Trophoblast cell (in vitro differentiated cells and primary cell): Measurements from ENCODE around the gene MDFI.

ENCODE experiments used
- DNase-seq, 2 donors: peaks; one replicate each; pipeline ENCODE4 v3.0.0-alpha.2; 2016
- H2AFZ ChIP-seq: 2 replicates; pipeline ENCODE4 v1.6.1; 2013; ENCODE audit warnings: low read length, moderate library complexity, mild to moderate bottlenecking; ENCODE audit not compliant: insufficient read depth, poor library complexity
- H2AK5ac ChIP-seq: 2 replicates; pipeline ENCODE4 v1.6.1; 2013; ENCODE audit warnings: mild to moderate bottlenecking, low read length
- H2BK120ac ChIP-seq: 2 replicates; pipeline ENCODE4 v1.6.1; 2013; ENCODE audit warnings: low read length, mild to moderate bottlenecking, moderate library complexity; ENCODE audit not compliant: insufficient read depth, poor library complexity
- H2BK12ac ChIP-seq: 2 replicates; pipeline ENCODE4 v1.6.1; 2013; ENCODE audit warnings: mild to moderate bottlenecking, low read length, moderate library complexity
- H2BK5ac ChIP-seq: 2 replicates; pipeline ENCODE4 v1.6.1; 2013; ENCODE audit warnings: low read length, low read depth, moderate library complexity, mild to moderate bottlenecking; ENCODE audit not compliant: poor library complexity
- H3K14ac ChIP-seq: 2 replicates; pipeline ENCODE4 v1.6.1; 2013; ENCODE audit warnings: mild to moderate bottlenecking, low read length
- H3K18ac ChIP-seq: 2 replicates; pipeline ENCODE4 v1.6.1; 2013; ENCODE audit warnings: mild to moderate bottlenecking, low read length
- H3K23ac ChIP-seq: 2 replicates; pipeline ENCODE4 v1.6.1; 2013; ENCODE audit warnings: low read length
- H3K27ac ChIP-seq: 2 replicates; pipeline ENCODE4 v1.5.1; 2013; ENCODE audit warnings: low read depth, mild to moderate bottlenecking, inconsistent platforms, low read length, moderate library complexity
- H3K27me3 ChIP-seq: 2 replicates; pipeline ENCODE4 v1.6.1; 2013; ENCODE audit warnings: inconsistent platforms, mild to moderate bottlenecking, low read length, moderate library complexity; ENCODE audit not compliant: insufficient read depth
- H3K36me3 ChIP-seq, 2 experiments: 1 replicate in 1 of 2; 2 replicates in 1 of 2; pipeline ENCODE4 v1.6.1; 2013; ENCODE audit warnings: low read length in 2 of 2, mild to moderate bottlenecking in 2 of 2, moderate library complexity in 1 of 2; ENCODE audit not compliant: insufficient read depth in 2 of 2, control insufficient read depth in 1 of 2
- H3K4ac ChIP-seq: 2 replicates; pipeline ENCODE4 v1.6.1; 2013; ENCODE audit warnings: low read depth, mild to moderate bottlenecking, low read length, moderate library complexity
- H3K4me1 ChIP-seq, 2 experiments: 1 replicate in 1 of 2; 2 replicates in 1 of 2; pipeline ENCODE4 v1.6.1; 2013; ENCODE audit warnings: low read length in 2 of 2, mild to moderate bottlenecking in 2 of 2, moderate library complexity in 1 of 2; ENCODE audit not compliant: insufficient read depth in 2 of 2, control insufficient read depth in 1 of 2
- H3K4me2 ChIP-seq: 2 replicates; pipeline ENCODE4 v1.6.1; 2013; ENCODE audit warnings: inconsistent platforms, mild to moderate bottlenecking, low read length, moderate library complexity
- H3K4me3 ChIP-seq: 2 replicates; pipeline ENCODE4 v1.5.1; 2013; ENCODE audit warnings: mild to moderate bottlenecking, low read depth, low read length, inconsistent platforms
- H3K79me1 ChIP-seq: one replicate; pipeline ENCODE4 v1.6.1; 2013; ENCODE audit warnings: low read length
- H3K79me2 ChIP-seq: 2 replicates; pipeline ENCODE4 v1.6.1; 2013; ENCODE audit warnings: low read length, mild to moderate bottlenecking; ENCODE audit not compliant: control insufficient read depth, insufficient read depth, poor library complexity
- H3K9ac ChIP-seq: 2 replicates; pipeline ENCODE4 v1.6.1; 2013; ENCODE audit warnings: mild to moderate bottlenecking, low read length
- H3K9me3 ChIP-seq: 2 replicates; pipeline ENCODE4 v1.6.1; 2013; ENCODE audit warnings: low read depth, mild to moderate bottlenecking, control low read depth, inconsistent platforms, low read length; ENCODE audit not compliant: insufficient read depth
- H4K12ac ChIP-seq: 2 replicates; pipeline ENCODE4 v1.6.1; 2013; ENCODE audit warnings: low read depth, mild to moderate bottlenecking, low read length, moderate library complexity
- H4K8ac ChIP-seq: 2 replicates; pipeline ENCODE4 v1.6.1; 2013; ENCODE audit warnings: low read depth, mild to moderate bottlenecking, low read length, moderate library complexity
- H4K91ac ChIP-seq: one replicate; pipeline ENCODE4 v1.6.1; 2013; ENCODE audit warnings: low read depth, mild to moderate bottlenecking, low read length, moderate library complexity
- WGBS: extraction: QIAGEN DNeasy Blood & Tissue Kit; methylation state at CpG from one replicate; pipeline ENCODE4 v1.1.7; 2013; ENCODE audit warnings: missing lambda C conversion rate; ENCODE audit not compliant: insufficient read length, insufficient coverage; ENCODE audit errors: extremely low coverage; 5-methylcytosine and 5-hydroxymethylcytosine counted together

Gene MDFI

DNA sequence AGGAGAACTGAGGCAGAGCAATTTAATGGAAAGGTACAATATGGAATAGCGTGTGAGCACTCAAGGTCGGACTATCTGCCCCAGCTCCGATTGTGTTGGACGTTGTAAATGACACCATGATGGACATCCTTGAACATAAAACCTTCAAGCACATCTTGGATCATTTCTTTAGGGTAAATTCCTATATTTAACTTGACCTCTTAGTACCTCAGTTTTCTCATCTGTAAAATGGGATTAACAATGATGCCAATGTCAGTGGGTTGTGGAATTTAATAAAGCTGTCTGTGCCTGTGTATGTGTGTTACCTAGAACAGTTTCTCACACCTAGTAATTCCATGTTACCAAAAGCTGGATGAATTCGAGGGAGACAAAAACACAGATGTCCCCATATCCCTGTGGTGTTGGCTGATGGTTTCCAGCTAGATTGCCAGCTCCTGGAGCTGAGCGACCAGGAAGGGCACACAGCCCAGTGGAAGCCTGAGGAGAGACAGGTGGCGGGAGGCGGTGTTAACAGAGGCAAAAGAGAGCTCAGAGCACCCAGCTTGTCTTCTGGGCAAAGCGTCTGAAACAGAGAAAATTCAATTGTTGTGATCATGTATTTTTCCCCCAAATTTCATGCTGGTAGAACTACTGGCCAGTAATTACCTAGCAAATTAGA is 32.6 kb downstream of the MDFI start:
- H2BK12ac ChIP-seq: no peak overlapping the region
- H3K18ac ChIP-seq: no peak overlapping the region
- H2AK5ac ChIP-seq: no peak overlapping the region
- no peak overlapping the region for H3K27ac ChIP-seq
- H4K12ac ChIP-seq: no peak overlapping the region
- no peak overlapping the region for H4K91ac ChIP-seq
- peaks cover 5% of the 10 kb centered on the region for H3K9me3 ChIP-seq
- no peak overlapping the region for H2BK5ac ChIP-seq
- H3K9ac ChIP-seq: no peak overlapping the region
- no peak overlapping the region for H3K4me2 ChIP-seq
- H3K4ac ChIP-seq: no peak overlapping the region
- no peak for DNase-seq
- no peak overlapping the region for H3K14ac ChIP-seq
- H3K27me3 ChIP-seq: no peaks in the 10 kb centered on the region
- H2AFZ ChIP-seq: no peak overlapping the region
- WGBS: no CpG with 5 or more reads among the region's 9 CpGs
- H3K36me3 ChIP-seq: no peaks in the 10 kb centered on the region
- no peak overlapping the region for H3K23ac ChIP-seq
- no peak overlapping the region for H4K8ac ChIP-seq
- H2BK120ac ChIP-seq: no peak overlapping the region
- H3K4me3 ChIP-seq: no peak overlapping the region
- no peaks in the 10 kb centered on the region for H3K79me1 ChIP-seq
- no peaks in the 10 kb centered on the region for H3K79me2 ChIP-seq
- H3K4me1 ChIP-seq: no peaks in the 10 kb centered on the region

DNA sequence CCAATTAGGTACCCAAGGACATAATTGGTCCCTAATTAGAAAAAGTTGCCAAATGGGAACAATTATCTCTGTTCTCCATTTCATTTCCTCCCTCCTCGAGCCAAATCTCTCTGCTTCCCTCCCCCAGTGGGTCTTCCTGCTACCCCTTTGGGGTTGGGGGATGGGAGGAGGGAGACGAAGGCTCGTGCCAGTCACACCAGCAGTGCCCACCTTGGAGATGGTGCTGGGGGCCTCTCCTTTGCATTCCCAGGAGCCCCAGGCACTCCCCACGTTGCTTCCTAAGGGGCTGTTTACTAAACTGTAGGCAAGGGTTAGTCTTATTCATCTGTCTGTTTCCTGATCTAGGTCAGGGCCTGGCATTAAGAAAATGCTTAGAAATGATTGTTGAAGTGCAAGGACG is 33.1 kb downstream of the MDFI start:
- Histone ChIP-seq H2BK120ac (no peak overlapping the region), H2AK5ac (no peak overlapping the region), H4K91ac (no peak overlapping the region), H3K4me3 (no peak overlapping the region), H3K79me2 (no peaks in the 10 kb centered on the region), H3K4me1 (no peaks in the 10 kb centered on the region), H3K27me3 (no peaks in the 10 kb centered on the region), H3K36me3 (no peaks in the 10 kb centered on the region), H3K4me2 (no peak overlapping the region), H2AFZ (no peak overlapping the region), H4K12ac (no peak overlapping the region), H3K79me1 (no peaks in the 10 kb centered on the region), H2BK12ac (no peak overlapping the region), H3K4ac (no peak overlapping the region), H3K9me3 (peaks cover 5% of the 10 kb centered on the region), H3K14ac (no peak overlapping the region), H4K8ac (no peak overlapping the region), H3K18ac (no peak overlapping the region), H3K23ac (no peak overlapping the region), H2BK5ac (no peak overlapping the region), H3K9ac (no peak overlapping the region), H3K27ac (no peak overlapping the region)
- no CpG with 5 or more reads among the region's 5 CpGs for WGBS
- DNase-seq: no peak

DNA sequence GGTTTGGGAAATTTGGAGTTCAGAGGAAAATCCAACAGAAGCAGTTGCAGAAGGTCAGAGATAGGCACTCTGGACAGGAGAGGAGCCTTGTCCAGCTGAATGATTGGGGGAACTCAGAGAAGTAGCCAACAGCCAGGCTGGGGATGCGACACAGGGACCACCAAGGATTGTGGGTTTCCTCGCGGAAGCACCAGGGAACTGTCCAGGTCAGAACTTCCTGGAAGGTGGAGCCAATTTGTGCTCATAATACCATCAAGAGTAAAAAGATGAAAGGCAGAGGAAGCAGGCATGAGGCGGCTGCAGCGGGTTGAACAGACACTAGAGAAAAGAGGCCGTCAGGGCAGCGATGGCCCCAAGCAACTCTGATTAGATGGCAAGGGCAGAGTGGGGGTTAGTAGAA is 33.7 kb downstream of the MDFI start:
- peaks cover 6% of the 10 kb centered on the region for H3K9me3 ChIP-seq
- no peak overlapping the region for H4K12ac ChIP-seq
- H3K4me3 ChIP-seq: no peak overlapping the region
- no CpG with 5 or more reads among the region's 7 CpGs for WGBS
- H3K18ac ChIP-seq: no peak overlapping the region
- H3K79me2 ChIP-seq: no peaks in the 10 kb centered on the region
- H3K4me2 ChIP-seq: no peak overlapping the region
- H3K23ac ChIP-seq: no peak overlapping the region
- H2BK120ac ChIP-seq: no peak overlapping the region
- H3K4me1 ChIP-seq: no peaks in the 10 kb centered on the region
- no peak overlapping the region for H2BK5ac ChIP-seq
- H2AK5ac ChIP-seq: no peak overlapping the region
- no peak overlapping the region for H4K8ac ChIP-seq
- no peaks in the 10 kb centered on the region for H3K36me3 ChIP-seq
- H3K14ac ChIP-seq: no peak overlapping the region
- no peak overlapping the region for H3K4ac ChIP-seq
- no peak overlapping the region for H2BK12ac ChIP-seq
- H2AFZ ChIP-seq: no peak overlapping the region
- H3K27me3 ChIP-seq: no peaks in the 10 kb centered on the region
- no peak overlapping the region for H3K9ac ChIP-seq
- no peaks in the 10 kb centered on the region for H3K79me1 ChIP-seq
- H3K27ac ChIP-seq: no peak overlapping the region
- no peak for DNase-seq
- H4K91ac ChIP-seq: no peak overlapping the region

DNA sequence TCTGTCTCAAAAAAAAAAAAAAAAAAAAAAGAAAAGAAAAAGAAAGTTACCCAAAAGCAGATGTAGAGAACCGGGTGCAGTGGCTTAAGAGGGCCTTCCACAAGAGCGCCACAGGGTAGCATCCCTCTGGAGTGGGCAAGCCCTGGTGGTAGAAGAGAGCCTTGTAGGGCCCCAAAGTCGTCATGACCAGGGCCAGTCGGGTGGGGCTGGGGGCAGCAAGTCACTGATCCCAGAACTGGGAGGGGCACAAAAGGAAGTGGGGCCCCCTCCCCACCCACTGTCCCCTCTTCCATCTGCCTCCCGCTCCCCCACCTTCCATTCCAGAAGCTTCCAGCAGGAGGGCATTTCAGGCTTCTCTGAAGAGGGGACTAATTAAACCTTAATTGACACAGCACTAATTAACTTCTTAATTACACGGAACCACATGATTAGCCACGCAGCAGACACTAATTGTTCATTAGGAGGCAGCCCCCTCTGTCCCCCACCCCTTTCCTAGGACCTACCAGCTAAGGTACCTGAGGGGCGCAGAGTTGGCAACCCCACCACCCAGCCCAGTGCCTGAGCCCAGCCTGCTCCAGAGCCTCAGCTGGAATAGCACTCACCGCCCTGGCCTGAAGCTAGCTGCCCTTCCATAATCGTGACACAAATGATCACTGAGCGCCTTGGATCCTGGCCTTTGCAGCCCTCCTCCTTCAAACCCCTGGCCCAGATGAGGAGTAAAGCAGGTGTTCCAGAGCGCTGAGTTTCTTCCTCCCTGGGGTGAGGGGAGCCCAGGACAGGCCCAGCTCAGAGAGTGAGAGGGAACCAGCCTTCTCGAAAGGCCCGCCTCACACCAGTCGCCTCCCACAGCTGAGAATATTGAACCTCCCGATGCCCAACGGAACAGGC is 34.8 kb downstream of the MDFI start:
- no peak overlapping the region for H3K4ac ChIP-seq
- no peaks in the 10 kb centered on the region for H3K27me3 ChIP-seq
- H3K4me1 ChIP-seq: no peaks in the 10 kb centered on the region
- H3K18ac ChIP-seq: no peak overlapping the region
- H2BK120ac ChIP-seq: no peak overlapping the region
- no peaks in the 10 kb centered on the region for H3K79me1 ChIP-seq
- H2AFZ ChIP-seq: no peak overlapping the region
- H3K27ac ChIP-seq: no peak overlapping the region
- H4K91ac ChIP-seq: no peak overlapping the region
- no peak overlapping the region for H3K4me2 ChIP-seq
- H4K12ac ChIP-seq: no peak overlapping the region
- no peak overlapping the region for H3K9ac ChIP-seq
- no peak overlapping the region for H3K4me3 ChIP-seq
- H3K36me3 ChIP-seq: no peaks in the 10 kb centered on the region
- no peak overlapping the region for H2BK5ac ChIP-seq
- H4K8ac ChIP-seq: no peak overlapping the region
- no peak overlapping the region for H2BK12ac ChIP-seq
- H3K14ac ChIP-seq: no peak overlapping the region
- DNase-seq: no peak
- no peak overlapping the region for H3K23ac ChIP-seq
- H3K9me3 ChIP-seq: peaks cover 6% of the 10 kb centered on the region
- WGBS: no CpG with 5 or more reads among the region's 17 CpGs
- no peaks in the 10 kb centered on the region for H3K79me2 ChIP-seq
- no peak overlapping the region for H2AK5ac ChIP-seq
